Neural crest cell (in vitro differentiated cells): ENCODE results near the gene OR1S2. TPM values are rescaled to one million over a fixed set of nuclear protein-coding genes. Genes with fewer than 3 reads are reported as not detected.

Experiments used
- DNase-seq: peaks from one replicate; pipeline ENCODE4 v3.0.0; 2021; ENCODE audit warnings: low read depth, mixed read lengths, low spot score
- H3K27ac Mint-ChIP-seq: one replicate; pipeline ENCODE4 v1.8.0; 2021; ENCODE audit warnings: mild to moderate bottlenecking, mixed read lengths; ENCODE audit not compliant: unreplicated experiment
- H3K27me3 Mint-ChIP-seq: 2 replicates; pipeline ENCODE4 v1.8.0; 2021; ENCODE audit warnings: low read depth, mild to moderate bottlenecking, mixed read lengths
- H3K36me3 Mint-ChIP-seq: 2 replicates; pipeline ENCODE4 v1.8.0; 2021; ENCODE audit warnings: low read depth, mild to moderate bottlenecking, mixed read lengths
- H3K4me1 Mint-ChIP-seq: 2 replicates; pipeline ENCODE4 v1.8.0; 2021; ENCODE audit warnings: mixed read lengths
- H3K4me3 Mint-ChIP-seq: one replicate; pipeline ENCODE4 v1.8.0; 2021; ENCODE audit warnings: mild to moderate bottlenecking, mixed read lengths
- H3K9me3 Mint-ChIP-seq: 2 replicates; pipeline ENCODE4 v1.8.0; 2021; ENCODE audit warnings: mixed read lengths
- total RNA-seq: library from RNA; stranded (reverse); gene quantifications from 2 replicates; pipeline ENCODE4 v1.2.1, GENCODE V29; 2021
- TF ChIP-seq, protein P1 (sequence below): fragments of 200-600 bp; sonication (generic); conservative IDR thresholded peaks from 2 replicates; pipeline ENCODE4 v1.5.0; 2021; ENCODE audit warnings: antibody characterized with exemption, mild to moderate bottlenecking

Gene OR1S2
- total RNA-seq, 1 donor from 2014 or later, result not detected

DNA sequence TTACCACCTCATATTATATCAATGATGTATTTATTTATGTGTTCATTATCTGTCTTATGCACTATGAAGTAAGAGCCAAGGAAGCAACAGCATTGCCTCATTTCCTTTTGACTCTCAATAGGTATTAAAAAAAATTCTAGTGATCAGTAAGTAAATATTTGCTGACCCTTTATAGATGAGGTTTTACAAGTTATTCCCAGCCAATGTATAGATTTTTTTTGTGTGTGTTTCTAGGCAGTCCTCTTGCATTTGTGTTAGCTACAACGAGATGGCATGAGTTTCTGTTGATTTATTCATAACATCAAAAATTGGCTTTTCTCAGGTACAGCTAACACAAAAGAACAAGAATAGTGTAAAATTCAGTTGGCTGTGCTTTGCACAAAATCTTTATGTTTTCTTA is 4.7 kb downstream of the OR1S2 start:
- Mint-ChIP-seq H3K9me3 (peaks cover 14% of the 10 kb centered on the region), H3K27me3 (peaks cover 3% of the 10 kb centered on the region), H3K4me3 (no peak overlapping the region), H3K36me3 (no peaks in the 10 kb centered on the region), H3K27ac (no peak overlapping the region), H3K4me1 (no peaks in the 10 kb centered on the region)
- no peak for DNase-seq
- TF ChIP-seq, protein P1, sequence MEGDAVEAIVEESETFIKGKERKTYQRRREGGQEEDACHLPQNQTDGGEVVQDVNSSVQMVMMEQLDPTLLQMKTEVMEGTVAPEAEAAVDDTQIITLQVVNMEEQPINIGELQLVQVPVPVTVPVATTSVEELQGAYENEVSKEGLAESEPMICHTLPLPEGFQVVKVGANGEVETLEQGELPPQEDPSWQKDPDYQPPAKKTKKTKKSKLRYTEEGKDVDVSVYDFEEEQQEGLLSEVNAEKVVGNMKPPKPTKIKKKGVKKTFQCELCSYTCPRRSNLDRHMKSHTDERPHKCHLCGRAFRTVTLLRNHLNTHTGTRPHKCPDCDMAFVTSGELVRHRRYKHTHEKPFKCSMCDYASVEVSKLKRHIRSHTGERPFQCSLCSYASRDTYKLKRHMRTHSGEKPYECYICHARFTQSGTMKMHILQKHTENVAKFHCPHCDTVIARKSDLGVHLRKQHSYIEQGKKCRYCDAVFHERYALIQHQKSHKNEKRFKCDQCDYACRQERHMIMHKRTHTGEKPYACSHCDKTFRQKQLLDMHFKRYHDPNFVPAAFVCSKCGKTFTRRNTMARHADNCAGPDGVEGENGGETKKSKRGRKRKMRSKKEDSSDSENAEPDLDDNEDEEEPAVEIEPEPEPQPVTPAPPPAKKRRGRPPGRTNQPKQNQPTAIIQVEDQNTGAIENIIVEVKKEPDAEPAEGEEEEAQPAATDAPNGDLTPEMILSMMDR, result no peak

DNA sequence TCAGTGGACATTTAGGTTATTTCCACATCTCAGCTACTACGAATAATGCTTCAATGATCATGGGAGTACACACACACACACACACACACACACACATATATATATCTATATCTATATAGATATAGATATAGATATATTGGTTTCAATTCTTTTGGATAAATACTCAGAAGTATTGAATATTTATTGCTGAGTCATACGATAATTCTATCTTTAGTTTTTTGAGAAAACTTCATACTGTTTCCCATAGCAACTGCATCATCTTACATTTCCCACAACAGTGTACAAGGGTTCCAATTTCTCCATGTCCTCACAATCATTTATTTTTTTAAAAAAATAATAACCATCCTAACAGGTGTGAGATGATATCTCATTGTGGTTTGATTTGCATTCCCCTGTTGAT is 8.0 kb downstream of the OR1S2 start:
- Mint-ChIP-seq H3K4me1 (no peaks in the 10 kb centered on the region), H3K27me3 (no peaks in the 10 kb centered on the region), H3K27ac (no peak overlapping the region), H3K36me3 (no peaks in the 10 kb centered on the region), H3K4me3 (no peak overlapping the region), H3K9me3 (peaks cover 7% of the 10 kb centered on the region)
- TF ChIP-seq, protein P1, result no peak
- no peak for DNase-seq

DNA sequence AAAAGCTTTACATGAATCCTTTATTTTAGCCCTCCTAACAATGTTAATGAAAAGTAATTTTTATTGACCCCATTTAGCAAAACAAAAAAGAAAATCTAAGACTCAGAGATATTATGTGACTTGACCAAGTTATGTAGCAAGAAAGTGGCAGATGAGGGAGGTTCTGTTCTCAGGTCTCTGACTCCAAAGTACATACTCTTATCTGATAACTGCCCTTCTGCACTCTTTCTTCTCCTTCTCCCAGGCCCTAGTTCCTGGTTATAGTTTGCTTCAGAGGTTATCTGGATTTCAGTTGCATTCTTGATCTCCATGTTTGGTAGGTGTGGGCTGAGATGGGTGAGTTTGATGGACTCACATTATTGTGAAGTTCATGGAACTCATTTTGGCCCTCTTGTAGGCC is 10.6 kb downstream of the OR1S2 start:
- TF ChIP-seq, protein P1, result no peak
- Mint-ChIP-seq H3K27ac (no peak overlapping the region), H3K4me1 (no peaks in the 10 kb centered on the region), H3K27me3 (peaks cover 2% of the 10 kb centered on the region), H3K9me3 (peaks cover 3% of the 10 kb centered on the region), H3K36me3 (no peaks in the 10 kb centered on the region), H3K4me3 (no peak overlapping the region)
- DNase-seq, result no peak

DNA sequence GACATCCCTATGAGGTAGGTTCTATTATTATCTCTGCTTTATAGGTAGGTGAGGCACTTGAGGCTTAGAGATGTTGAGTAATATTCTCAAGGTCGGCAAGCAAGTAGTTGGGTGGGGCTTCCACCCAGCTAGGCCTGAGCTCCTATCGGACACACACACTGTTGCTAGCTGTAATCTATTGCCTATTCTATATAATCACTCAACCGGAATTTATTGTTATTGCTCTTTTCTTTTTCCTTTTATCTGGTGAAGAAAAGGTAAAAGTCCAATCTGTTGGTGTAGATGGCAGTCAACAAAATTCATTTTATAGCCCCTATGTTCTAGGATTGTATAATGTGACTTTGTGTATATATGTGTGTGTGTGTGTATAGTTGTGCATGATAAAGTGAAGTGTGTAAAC is 11.7 kb downstream of the OR1S2 start:
- Mint-ChIP-seq H3K27me3 (peaks cover 2% of the 10 kb centered on the region), H3K9me3 (peaks cover 3% of the 10 kb centered on the region), H3K4me3 (no peak overlapping the region), H3K27ac (no peak overlapping the region), H3K36me3 (no peaks in the 10 kb centered on the region), H3K4me1 (no peaks in the 10 kb centered on the region)
- TF ChIP-seq, protein P1, result no peak
- DNase-seq, result no peak

DNA sequence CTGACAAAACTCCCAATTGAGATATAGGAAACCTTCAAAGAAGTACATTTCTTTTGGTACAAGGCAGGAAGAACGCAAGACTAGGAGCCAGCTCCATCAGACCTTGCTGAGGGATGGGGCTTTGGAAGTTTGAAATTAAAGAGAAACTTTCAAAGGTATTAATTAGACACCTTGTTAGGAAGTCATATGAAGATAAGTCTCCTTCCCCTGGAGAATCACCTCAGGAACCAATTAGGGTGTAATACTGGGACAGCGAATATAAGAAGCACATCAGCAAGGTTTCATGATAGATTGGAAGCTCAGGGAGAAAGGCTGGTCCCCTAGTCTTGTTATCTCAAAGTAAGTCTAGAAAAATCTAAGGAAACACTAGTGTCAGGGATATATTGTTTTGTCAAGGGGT is 15.2 kb downstream of the OR1S2 start, which contains the start of gene OR9Q2:
Gene OR9Q2 (plus strand): TSS at position 301 of the 400 bp plus-strand sequence. CDS start 1,421 bp downstream, outside the sequence.
- no peak within 1 kb of the TSS for H3K27ac Mint-ChIP-seq

More for the DNA sequence above, 15.2 kb downstream of the OR1S2 start, which contains the start of gene OR9Q2:
- TF ChIP-seq, protein P1, result no peak
- peaks cover 2% of the 10 kb centered on the region for H3K27me3 Mint-ChIP-seq
- DNase-seq, result no peak
- no peak within 1 kb of the TSS for H3K4me3 Mint-ChIP-seq
- H3K9me3 Mint-ChIP-seq, result peaks cover 3% of the 10 kb centered on the region
- H3K4me1 Mint-ChIP-seq, result no peaks in the 10 kb centered on the region
- H3K36me3 Mint-ChIP-seq, result no peaks in the 10 kb centered on the region
